ENCODE data around the gene KCNN1. TPM values are rescaled to one million over a fixed set of nuclear protein-coding genes. Genes with fewer than 3 reads are reported as not detected.
A peak's percentile ranks its signal among the peaks of the same experiment; 100 is the strongest.

Gene KCNN1
- total and polyA plus RNA-seq, 2 donors = 0.27 to 1.3 TPM

DNA sequence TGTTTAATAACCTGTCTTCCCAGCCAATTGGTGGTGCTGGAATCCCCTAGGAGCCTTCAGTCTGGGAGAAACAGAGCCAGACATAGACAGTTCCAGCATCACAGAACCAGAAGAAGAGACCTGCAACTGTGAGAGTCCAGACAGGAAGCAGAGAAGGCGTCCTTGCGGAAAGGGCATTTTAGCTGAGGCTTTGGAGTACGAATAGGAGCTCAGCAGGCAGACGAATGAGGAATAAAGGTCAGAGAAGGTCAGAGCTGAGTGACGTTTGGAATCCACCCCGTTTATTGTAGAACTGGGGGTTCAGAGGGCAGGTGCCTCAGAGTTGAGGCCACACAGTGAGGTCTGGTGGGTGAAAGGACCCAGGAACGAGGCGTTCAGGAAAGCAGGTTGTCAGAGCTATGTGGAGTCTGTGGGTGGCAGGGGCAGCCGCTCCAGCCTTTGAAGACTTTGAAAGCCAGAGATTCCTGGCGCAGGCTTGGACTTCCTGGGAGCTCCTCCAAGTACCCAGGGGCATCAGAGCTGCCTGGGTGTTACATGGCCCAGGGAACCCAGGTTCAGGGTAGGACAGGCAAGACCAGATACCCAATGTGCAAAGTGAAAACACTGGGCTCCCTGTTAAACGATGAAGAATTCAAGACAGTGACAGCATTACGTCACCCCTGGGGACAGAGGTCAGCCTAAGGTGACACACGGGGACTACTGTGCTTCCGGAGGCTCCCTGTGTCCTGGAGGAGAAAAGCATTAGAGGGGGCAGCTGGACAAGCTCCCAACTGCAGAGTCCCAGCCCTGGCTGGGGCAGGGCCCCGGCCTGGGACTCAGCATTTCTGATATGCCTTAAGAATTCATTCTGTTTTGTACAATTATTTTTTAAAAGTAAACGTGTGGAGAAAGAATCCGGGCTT, 46.6 kb downstream of the KCNN1 start:
- Histone ChIP-seq H3K4me3 (ENCODE audit: low read length in 2 of 2) (no peak overlapping the region), H3K27ac (ENCODE audit: low read depth in 1 of 2, low read length in 1 of 2) (peak overlapping the region; percentile 64 to 91), H3K9me3 (ENCODE audit: control insufficient read depth in 2 of 2, insufficient read depth in 1 of 2, low read length in 1 of 2) (peaks cover 2 to 7% of the 10 kb centered on the region in 2 donors), H3K27me3 (ENCODE audit: control insufficient read depth in 2 of 2, insufficient read depth in 1 of 2, low read length in 1 of 2) (no peaks in the 10 kb centered on the region), H3K4me1 (ENCODE audit: control insufficient read depth in 2 of 2, insufficient read depth in 2 of 2, low read length in 2 of 2) (peaks cover 27 to 63% of the 10 kb centered on the region in 2 donors), H3K36me3 (ENCODE audit: control insufficient read depth in 2 of 2, insufficient read depth in 2 of 2, low read length in 1 of 2) (peaks cover 43 to 56% of the 10 kb centered on the region in 2 donors)
- 93% methylated on average over 17 of the region's 17 CpGs for WGBS
- DNase-seq (ENCODE audit: low read depth in 6 of 9, low spot score in 9 of 9) = no peak

- DNase-seq (ENCODE audit: low read depth in 6 of 9, low spot score in 9 of 9) = peak in 4 of 9 donors; percentile 65 to 86 (median 69)
- Histone ChIP-seq H3K27ac (ENCODE audit: low read depth in 1 of 2, low read length in 1 of 2) (peak overlapping the region; percentile 64 to 91), H3K36me3 (ENCODE audit: control insufficient read depth in 2 of 2, insufficient read depth in 2 of 2, low read length in 1 of 2) (peaks cover 38 to 50% of the 10 kb centered on the region in 2 donors), H3K27me3 (ENCODE audit: control insufficient read depth in 2 of 2, insufficient read depth in 1 of 2, low read length in 1 of 2) (no peaks in the 10 kb centered on the region), H3K9me3 (ENCODE audit: control insufficient read depth in 2 of 2, insufficient read depth in 1 of 2, low read length in 1 of 2) (peaks cover 2 to 7% of the 10 kb centered on the region in 2 donors), H3K4me3 (ENCODE audit: low read length in 2 of 2) (peak overlapping the region in 1 of 2 donors; percentile 6), H3K4me1 (ENCODE audit: control insufficient read depth in 2 of 2, insufficient read depth in 2 of 2, low read length in 2 of 2) (peaks cover 27 to 60% of the 10 kb centered on the region in 2 donors)
- 39% methylated on average over 6 of the region's 6 CpGs for WGBS
Observed at GRCh38 chr19:18014197-18014596, 47.3 kb downstream of the KCNN1 start.

DNA sequence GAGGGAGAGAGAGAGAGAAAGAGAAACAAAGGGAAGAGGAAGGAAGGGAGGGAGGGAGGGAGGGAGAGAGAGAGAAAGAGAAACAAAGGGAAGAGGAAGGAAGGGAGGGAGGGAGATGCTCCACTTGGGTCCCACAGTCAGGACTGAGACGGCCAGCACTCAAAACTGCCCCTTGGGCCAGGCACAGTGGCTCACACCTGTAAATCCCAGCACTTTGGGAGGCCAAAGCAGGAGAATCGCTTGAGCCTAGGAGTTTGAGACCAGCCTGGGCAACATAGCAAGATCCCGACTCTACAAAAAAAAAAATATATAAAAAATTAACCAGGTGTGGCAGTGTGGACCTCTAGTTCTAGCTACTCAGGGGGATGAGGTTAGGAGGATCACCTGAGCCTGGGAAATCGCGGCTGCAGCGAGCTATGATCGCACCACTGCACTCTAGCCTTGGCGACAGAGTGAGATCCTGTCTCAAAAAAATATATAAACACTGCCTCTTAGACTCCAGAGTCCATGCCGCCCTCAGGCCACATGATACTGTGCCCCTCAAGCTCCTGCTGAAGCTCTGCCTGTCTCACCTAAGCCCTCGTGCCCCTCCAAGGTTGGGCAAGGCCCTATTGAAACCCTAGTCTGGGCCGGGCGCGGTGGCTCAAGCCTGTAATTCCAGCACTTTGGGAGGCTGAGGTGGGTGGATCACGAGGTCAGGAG, 49.5 kb downstream of the KCNN1 start:
- H3K36me3 ChIP-seq (ENCODE audit: control insufficient read depth in 2 of 2, insufficient read depth in 2 of 2, low read length in 1 of 2) = peaks cover 17 to 31% of the 10 kb centered on the region in 2 donors
- H3K9me3 ChIP-seq (ENCODE audit: control insufficient read depth in 2 of 2, insufficient read depth in 1 of 2, low read length in 1 of 2) = peaks cover 0 to under 1% of the 10 kb centered on the region in 2 donors
- DNase-seq (ENCODE audit: low read depth in 6 of 9, low spot score in 9 of 9) = no peak
- H3K4me3 ChIP-seq (ENCODE audit: low read length in 2 of 2) = no peak overlapping the region
- WGBS = 91% methylated on average over 14 of the region's 14 CpGs
- peaks cover 27 to 68% of the 10 kb centered on the region in 2 donors for H3K4me1 ChIP-seq (ENCODE audit: control insufficient read depth in 2 of 2, insufficient read depth in 2 of 2, low read length in 2 of 2)
- H3K27ac ChIP-seq (ENCODE audit: low read depth in 1 of 2, low read length in 1 of 2) = peak overlapping the region in 1 of 2 donors; percentile 64
- no peaks in the 10 kb centered on the region for H3K27me3 ChIP-seq (ENCODE audit: control insufficient read depth in 2 of 2, insufficient read depth in 1 of 2, low read length in 1 of 2)

DNA sequence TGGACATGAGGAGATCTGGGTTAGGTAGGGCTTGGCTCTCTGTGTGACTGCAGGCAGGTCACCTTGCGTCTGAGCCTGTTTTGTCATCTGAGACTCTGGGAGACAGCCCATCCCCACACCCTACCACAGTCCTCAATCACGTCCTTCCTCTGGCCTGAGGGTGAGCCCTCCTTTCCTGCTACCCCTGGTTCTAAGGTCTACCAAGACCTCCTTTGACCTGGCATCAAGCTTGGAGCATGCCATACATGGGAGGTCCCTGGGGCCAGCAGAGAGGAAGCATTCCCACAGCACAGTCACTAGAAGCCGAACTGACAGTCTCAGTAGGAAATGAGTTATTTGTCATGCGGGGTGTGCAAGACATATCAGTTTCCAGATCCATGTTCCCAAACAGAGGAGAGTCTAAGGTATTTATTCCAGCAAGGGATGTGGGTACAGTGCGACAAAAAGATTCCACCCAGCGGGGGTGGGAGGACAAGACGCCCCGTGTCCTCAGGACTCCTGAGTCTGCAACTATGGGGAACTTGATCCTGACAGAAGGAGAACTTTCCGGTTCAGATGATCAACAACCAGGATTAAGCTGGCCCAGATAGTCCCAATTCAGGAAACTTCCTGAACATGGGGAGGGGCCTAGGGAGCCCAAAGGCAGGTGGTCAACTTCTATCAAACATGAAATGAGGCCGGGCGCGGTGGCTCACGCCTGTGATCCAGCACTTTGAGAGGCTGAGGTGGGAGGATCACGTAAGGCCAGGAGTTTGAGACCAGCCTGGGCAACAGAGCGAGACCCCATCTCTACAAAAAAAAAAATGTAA, 50.6 kb downstream of the KCNN1 start:
- 83% methylated on average over 15 of the region's 15 CpGs for WGBS
- H3K27me3 ChIP-seq (ENCODE audit: control insufficient read depth in 2 of 2, insufficient read depth in 1 of 2, low read length in 1 of 2) = no peaks in the 10 kb centered on the region
- peak overlapping the region; percentile 50 to 71 for H3K27ac ChIP-seq (ENCODE audit: low read depth in 1 of 2, low read length in 1 of 2)
- peaks cover 0 to 8% of the 10 kb centered on the region in 2 donors for H3K9me3 ChIP-seq (ENCODE audit: control insufficient read depth in 2 of 2, insufficient read depth in 1 of 2, low read length in 1 of 2)
- H3K4me1 ChIP-seq (ENCODE audit: control insufficient read depth in 2 of 2, insufficient read depth in 2 of 2, low read length in 2 of 2) = peaks cover 38 to 79% of the 10 kb centered on the region in 2 donors
- no peak overlapping the region for H3K4me3 ChIP-seq (ENCODE audit: low read length in 2 of 2)
- H3K36me3 ChIP-seq (ENCODE audit: control insufficient read depth in 2 of 2, insufficient read depth in 2 of 2, low read length in 1 of 2) = peaks cover 14 to 23% of the 10 kb centered on the region in 2 donors
- DNase-seq (ENCODE audit: low read depth in 6 of 9, low spot score in 9 of 9) = no peak

DNA sequence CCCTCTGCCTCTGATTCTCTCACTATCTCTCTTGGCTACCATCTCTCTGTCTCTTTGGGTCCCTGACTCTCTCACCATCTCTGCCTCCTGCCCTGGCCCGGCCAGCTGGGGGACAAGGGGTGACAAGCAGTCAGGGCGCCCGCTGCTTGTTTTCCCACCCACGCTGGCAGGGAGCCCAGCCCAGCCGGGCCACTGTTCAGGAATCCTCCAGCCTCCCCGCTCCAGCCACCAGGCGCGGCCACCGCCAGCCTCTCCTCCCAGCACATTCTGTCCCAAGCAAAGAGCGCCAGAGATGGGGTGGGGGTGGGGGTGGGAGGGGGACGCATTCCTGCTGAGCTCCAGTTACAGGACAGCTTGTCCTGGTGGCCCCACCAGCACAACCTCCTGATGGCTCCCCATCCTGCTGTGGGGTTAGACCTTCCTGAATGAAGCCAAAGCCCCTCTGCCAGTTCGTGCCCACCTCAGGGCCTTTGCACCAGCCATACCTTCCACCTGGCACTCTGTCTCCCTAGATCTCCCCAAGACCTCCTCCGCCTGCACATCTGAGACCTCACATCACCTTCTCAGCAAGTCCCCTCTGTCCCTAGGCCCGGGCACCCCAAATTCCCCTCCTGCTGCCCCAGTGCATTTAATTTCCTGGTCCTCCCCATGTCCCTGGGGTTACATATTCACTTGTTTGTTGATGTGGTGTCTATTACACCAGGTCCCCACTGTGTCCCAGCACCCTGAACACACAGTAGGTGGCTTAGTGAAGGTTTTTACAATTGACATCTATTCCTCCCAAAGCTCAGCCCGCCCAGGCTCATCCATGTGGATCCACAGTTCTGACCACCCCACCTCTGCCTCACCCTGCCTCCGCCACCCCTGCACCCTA, 53.5 kb downstream of the KCNN1 start:
- DNase-seq (ENCODE audit: low read depth in 6 of 9, low spot score in 9 of 9) = no peak
- 85% methylated on average over 16 of the region's 16 CpGs for WGBS
- peaks cover 0 to 3% of the 10 kb centered on the region in 2 donors for H3K36me3 ChIP-seq (ENCODE audit: control insufficient read depth in 2 of 2, insufficient read depth in 2 of 2, low read length in 1 of 2)
- H3K4me1 ChIP-seq (ENCODE audit: control insufficient read depth in 2 of 2, insufficient read depth in 2 of 2, low read length in 2 of 2) = peaks cover 39 to 84% of the 10 kb centered on the region in 2 donors
- no peak overlapping the region for H3K4me3 ChIP-seq (ENCODE audit: low read length in 2 of 2)
- H3K9me3 ChIP-seq (ENCODE audit: control insufficient read depth in 2 of 2, insufficient read depth in 1 of 2, low read length in 1 of 2) = peaks cover 0 to 11% of the 10 kb centered on the region in 2 donors
- H3K27ac ChIP-seq (ENCODE audit: low read depth in 1 of 2, low read length in 1 of 2) = peak overlapping the region; percentile 71 to 99
- H3K27me3 ChIP-seq (ENCODE audit: control insufficient read depth in 2 of 2, insufficient read depth in 1 of 2, low read length in 1 of 2) = no peaks in the 10 kb centered on the region

DNA sequence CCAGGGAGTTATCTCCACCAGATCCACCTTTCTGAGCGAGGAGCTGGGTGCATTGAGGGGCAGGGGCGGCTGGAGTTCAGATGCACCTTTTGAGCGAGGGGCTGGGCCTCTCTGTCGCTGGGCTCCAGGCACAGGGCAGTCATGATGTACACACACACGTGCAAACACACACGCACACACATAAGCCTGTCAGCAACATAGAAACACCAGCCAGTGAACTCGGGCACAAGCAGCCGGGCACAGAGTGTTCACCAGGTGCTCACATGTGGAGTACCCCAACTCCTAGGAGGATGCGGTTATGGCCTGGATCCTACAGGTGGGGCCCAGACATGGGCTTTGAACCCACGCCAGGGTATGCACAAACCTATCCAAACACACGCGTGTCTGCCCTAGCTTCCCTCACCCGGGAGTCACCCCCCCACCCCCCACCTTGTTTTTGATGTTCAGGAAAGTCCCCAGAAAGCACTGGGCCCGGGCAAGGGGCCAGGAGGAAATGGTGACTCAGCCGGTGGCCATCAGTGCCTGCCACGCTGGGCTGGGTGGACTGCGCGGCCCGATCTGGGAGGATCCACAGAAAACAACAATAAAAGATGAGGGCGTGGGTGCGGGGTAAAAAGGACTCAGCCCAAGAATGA, 54.3 kb downstream of the KCNN1 start:
- Histone ChIP-seq H3K27ac (ENCODE audit: low read depth in 1 of 2, low read length in 1 of 2) (peak overlapping the region; percentile 90 to 99), H3K36me3 (ENCODE audit: control insufficient read depth in 2 of 2, insufficient read depth in 2 of 2, low read length in 1 of 2) (no peaks in the 10 kb centered on the region), H3K9me3 (ENCODE audit: control insufficient read depth in 2 of 2, insufficient read depth in 1 of 2, low read length in 1 of 2) (peaks cover 0 to 11% of the 10 kb centered on the region in 2 donors), H3K4me3 (ENCODE audit: low read length in 2 of 2) (peak overlapping the region in 1 of 2 donors; percentile 0), H3K4me1 (ENCODE audit: control insufficient read depth in 2 of 2, insufficient read depth in 2 of 2, low read length in 2 of 2) (peaks cover 36 to 81% of the 10 kb centered on the region in 2 donors), H3K27me3 (ENCODE audit: control insufficient read depth in 2 of 2, insufficient read depth in 1 of 2, low read length in 1 of 2) (no peaks in the 10 kb centered on the region)
- WGBS = 46% methylated on average over 21 of the region's 21 CpGs
- peak in 1 of 9 donors; percentile 62 for DNase-seq (ENCODE audit: low read depth in 6 of 9, low spot score in 9 of 9)

DNA sequence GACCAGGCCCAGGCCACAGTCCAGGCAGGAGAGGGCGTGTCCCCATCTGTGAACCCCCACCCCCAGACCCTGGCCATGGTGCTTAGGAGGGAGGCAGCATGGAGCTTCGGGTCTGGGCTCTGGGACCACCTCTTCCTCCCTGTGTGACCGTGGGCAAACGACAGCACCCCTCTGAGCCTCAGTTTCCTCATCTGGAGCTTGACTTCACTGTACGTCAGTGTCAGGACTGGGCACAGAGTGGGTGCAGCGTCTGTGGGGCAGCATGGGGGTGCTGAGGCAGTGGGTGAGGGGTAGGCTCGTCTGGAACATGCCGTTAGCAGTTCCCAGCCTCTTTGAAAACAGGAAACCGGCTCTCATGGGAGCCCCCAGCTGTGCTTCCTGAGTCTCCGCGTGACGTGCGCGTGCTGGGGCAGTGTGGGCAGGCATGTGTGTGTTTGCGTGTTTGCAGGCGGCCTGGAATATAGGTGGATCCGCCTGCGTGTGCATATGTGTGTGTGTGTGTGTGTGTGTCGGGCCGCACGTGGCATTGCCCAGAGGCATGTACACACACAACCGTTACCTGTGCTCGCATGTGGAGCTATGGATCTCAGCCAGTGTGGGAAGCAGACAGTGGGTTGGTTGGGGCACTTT, 56.8 kb downstream of the KCNN1 start:
- 5% methylated on average over 23 of the region's 23 CpGs for WGBS
- Histone ChIP-seq H3K4me1 (ENCODE audit: control insufficient read depth in 2 of 2, insufficient read depth in 2 of 2, low read length in 2 of 2) (peaks cover 32 to 64% of the 10 kb centered on the region in 2 donors), H3K36me3 (ENCODE audit: control insufficient read depth in 2 of 2, insufficient read depth in 2 of 2, low read length in 1 of 2) (no peaks in the 10 kb centered on the region), H3K27ac (ENCODE audit: low read depth in 1 of 2, low read length in 1 of 2) (peak overlapping the region; percentile 98 to 99), H3K9me3 (ENCODE audit: control insufficient read depth in 2 of 2, insufficient read depth in 1 of 2, low read length in 1 of 2) (peaks cover 0 to 11% of the 10 kb centered on the region in 2 donors), H3K4me3 (ENCODE audit: low read length in 2 of 2) (peak overlapping the region; percentile 35 to 39), H3K27me3 (ENCODE audit: control insufficient read depth in 2 of 2, insufficient read depth in 1 of 2, low read length in 1 of 2) (no peaks in the 10 kb centered on the region)
- DNase-seq (ENCODE audit: low read depth in 6 of 9, low spot score in 9 of 9) = peak in 8 of 9 donors; percentile 79 to 95 (median 84)

Data from thymus (tissue), 11 donors.